ENCODE results near the gene PAQR5.
A peak's percentile ranks its signal among the peaks of the same experiment; 100 is the strongest.
"Not testable (repeated sequence)": the region's sequence is repeated elsewhere in the genome, so short reads cannot be mapped to it uniquely, and the experiment has no call there.

The PAQR5 gene

GRCh38 chr15:69422336-69422895, 123.7 kb downstream of the PAQR5 start:
- DNase-seq, result no peak

DNA sequence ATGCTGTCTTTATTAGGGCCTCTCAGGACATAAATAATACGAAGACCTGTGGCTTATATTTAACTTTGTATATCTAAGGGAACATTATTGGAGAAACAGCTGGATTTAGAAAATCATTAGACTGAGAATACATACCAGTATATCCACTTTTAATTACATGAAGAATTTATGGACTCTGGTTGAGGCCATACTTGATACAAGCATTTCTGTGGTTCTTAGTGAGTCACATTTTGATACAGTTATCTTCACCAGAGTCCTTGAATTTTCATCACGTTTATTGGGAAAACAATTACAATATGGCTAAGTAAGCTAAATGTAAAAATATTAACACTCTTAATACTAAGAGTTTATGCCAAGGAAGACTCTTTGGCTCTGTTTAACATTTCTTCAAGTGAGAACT, 125.3 kb downstream of the PAQR5 start:
- DNase-seq, result no peak

DNA sequence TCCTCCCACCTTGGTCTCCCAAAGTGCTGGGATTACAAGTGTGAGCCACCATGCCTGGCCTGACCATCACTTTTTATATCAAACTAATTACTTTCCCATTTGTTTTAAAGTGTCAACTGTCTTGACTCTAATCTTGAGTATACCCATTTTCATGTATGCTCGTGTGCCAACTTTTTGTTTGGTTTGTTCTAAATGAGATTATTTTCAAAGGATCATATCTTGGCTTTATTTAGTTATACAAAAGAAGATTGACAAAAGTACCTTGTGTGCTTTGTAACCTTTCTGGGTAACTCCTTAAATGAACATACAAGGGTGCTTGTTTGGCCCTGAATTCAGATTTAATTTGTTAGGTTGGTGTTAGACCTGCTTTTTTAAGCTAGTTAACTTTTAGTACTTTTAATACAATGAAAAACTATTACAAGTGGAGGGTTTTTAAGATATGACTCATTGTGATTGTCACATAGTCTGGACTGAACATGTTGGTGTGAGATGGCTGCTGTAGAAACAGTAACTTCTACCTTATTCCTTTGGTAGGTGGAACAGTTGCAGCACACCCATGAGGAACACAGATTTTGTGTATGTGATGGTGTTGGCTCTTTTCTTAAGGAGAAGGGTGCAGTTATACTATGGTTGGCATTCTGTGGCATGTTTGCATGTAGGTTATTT, 126.2 kb downstream of the PAQR5 start:
- no peak for DNase-seq

- no peak for DNase-seq
Observed at GRCh38 chr15:69433831-69434230, 135.1 kb downstream of the PAQR5 start.

- DNase-seq, result no peak
Observed at GRCh38 chr15:69434238-69434637, 135.5 kb downstream of the PAQR5 start.

DNA sequence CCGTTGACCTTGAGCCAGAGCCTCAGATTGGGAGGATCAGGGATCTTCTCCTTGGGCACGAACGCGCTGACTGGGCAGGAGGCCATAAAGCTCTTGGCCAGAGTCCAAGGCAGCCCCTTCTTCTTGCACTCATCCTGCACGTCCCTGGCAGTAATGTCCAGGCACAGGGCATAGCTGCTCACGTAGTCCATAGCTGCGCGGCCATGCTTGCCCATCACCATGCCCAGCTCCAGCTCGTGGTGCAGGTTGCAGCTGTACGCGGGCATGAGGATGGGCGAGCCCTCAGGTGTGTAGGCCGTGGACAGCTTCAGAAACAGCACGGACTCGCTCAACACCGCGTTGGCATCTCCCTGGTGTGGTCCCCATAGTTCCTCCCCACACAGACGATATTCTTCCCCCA, 136.0 kb downstream of the PAQR5 start:
- DNase-seq, result no peak

GRCh38 chr15:69435985-69436384, 137.3 kb downstream of the PAQR5 start:
- no peak for DNase-seq

DNA sequence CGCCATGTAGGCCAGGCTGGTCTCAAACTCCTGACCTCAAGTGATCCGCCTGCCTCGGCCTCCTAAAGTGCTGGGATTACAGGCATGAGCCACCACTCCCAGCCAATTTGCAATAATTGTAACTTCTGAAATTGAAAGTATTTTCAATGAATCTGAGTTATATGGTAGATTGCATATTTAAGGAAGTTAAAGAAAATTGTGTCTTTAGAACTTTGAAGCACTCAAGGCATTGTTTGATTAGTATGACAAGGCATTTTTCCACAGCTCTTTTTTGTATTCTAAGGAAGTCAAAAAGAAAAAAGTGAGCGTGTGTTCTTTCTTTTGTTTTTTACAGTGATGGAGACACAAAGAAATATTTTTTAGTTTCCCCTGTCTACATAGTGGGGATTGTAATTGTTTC, 138.2 kb downstream of the PAQR5 start:
- no peak for DNase-seq

- DNase-seq, result no peak
Observed at GRCh38 chr15:69439623-69440022, 140.9 kb downstream of the PAQR5 start.

- DNase-seq, result no peak
Observed at GRCh38 chr15:69443032-69443611, 144.4 kb downstream of the PAQR5 start.

- DNase-seq, result no peak
Observed at GRCh38 chr15:69444686-69445085, 146.0 kb downstream of the PAQR5 start.

- no peak for DNase-seq
Observed at GRCh38 chr15:69446953-69447352, 148.2 kb downstream of the PAQR5 start.

GRCh38 chr15:69450221-69450620, 151.5 kb downstream of the PAQR5 start:
- DNase-seq, result not testable (repeated sequence)

GRCh38 chr15:69450968-69451695, 152.4 kb downstream of the PAQR5 start:
- no peak for DNase-seq

DNA sequence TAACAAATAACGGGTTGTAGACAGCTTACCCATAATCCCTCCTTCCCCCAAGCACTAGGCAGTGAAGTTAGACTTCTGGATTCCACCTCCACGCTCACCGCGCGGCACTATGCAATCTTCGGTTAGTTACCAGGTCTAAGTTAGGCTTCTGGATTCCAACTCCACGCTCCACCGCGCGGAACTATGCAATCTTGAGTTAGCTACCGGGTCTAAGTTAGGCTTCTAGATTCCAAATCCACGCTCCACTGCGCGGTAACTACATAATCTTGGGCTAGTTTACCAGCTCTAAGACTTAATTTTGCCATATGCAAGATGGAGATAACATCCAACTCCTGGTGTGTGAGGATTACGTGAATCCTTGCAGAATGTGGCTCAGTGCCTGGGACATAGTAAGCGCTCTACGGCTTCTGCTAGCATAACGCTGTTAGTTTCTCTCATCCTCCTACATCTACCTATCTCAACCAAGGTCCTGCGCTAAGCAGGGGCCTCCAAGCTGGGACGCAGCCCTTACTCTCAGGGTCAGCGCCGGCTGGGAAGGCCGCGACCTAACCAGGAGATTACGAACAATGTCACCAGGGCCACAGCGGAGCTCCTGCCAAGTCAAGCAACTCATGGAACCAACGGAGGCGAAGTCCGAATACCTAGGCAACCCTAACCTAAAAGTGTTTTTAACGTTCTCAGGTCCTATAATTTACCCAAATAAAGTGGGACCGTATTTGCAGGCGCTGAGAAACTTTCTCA, 153.4 kb downstream of the PAQR5 start:
- peak; percentile 90 for DNase-seq

- DNase-seq, result peak; percentile 97
Observed at GRCh38 chr15:69452692-69453521, 154.2 kb downstream of the PAQR5 start, which contains the start of gene RPLP1. TSS of gene RPLP1 (plus strand) at chr15:69452818. CDS start at chr15:69452949, 131 bp downstream.

GRCh38 chr15:69454953-69455352, 156.2 kb downstream of the PAQR5 start:
- DNase-seq, result no peak

DNA sequence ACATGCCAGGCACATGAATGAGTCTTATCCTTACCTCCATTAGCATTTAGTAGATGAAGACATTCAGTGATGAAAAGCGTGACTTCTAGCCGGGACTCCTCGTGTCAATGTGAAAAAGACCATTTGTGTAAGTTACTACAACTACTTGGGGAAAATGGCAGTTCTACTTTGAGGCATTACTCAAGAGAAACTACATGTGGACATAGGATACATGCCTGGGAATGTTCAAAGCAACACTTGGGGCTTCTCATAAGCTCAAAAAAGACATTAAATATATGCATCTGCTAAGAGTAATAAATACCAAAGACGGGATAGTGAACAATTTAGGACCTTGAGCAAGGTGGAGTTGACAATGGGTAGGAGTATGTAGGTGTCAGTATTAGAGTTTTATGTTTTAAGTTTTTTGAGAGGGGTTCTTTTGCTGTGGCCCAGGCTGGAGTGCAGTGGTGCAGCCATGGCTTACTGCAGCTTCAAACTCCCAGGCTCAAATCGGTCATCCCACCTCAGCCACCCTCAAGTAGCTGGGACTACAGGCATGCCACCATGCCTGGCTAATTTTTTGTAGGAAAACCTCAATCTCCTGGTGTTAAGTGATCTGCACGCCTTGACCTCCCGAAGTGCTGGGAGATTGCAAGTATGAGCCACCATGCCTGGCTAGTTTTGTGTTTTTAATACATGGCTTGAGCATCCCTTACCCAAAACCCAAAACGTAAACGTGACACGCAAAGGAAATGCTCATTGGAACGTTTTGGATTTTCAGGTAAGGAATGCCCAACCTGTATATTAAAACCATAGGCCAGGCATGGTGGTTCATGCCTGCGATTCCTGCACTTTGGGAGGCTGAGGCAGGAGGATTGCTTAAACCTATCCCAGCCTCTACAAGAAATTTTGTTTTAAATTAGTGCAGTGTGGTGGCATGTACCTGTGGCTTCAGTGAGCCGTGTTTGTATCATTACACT, 157.8 kb downstream of the PAQR5 start:
- no peak for DNase-seq

All from right kidney (tissue), 1 donor.